Cerebellar nuclear complex (tissue), 1 donor: ENCODE data around the gene GAS6.

Experiments used
- DNase-seq, 2 experiments: peaks; one replicate each; lab custom pipeline; 2025; lab: John Stamatoyannopoulos, UW

GAS6 gene

DNA sequence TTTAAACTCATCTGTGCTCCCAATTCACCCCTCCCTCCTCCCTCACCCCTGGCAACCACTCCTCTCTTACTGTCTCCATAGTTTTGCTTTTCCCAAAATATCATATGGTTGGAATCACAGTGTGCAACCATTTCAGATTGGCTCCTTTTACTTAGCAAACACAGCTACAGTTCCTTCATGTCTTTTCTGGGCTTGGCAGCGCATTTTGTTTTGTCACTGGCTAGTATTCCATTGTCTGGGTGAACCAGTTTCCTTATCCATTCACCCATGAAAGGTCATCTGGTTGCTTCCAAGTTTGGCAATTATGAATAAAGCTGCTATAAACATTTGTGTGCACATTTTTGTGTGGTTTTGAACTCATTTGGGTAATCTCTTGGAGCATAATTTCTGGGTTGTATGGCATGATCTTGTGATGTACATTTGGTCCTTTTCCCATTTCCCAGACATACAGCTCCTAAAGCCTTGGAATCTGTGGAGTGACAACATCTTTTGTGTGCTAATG is 23.9 kb upstream of the GAS6 start:
- no peak for DNase-seq

DNA sequence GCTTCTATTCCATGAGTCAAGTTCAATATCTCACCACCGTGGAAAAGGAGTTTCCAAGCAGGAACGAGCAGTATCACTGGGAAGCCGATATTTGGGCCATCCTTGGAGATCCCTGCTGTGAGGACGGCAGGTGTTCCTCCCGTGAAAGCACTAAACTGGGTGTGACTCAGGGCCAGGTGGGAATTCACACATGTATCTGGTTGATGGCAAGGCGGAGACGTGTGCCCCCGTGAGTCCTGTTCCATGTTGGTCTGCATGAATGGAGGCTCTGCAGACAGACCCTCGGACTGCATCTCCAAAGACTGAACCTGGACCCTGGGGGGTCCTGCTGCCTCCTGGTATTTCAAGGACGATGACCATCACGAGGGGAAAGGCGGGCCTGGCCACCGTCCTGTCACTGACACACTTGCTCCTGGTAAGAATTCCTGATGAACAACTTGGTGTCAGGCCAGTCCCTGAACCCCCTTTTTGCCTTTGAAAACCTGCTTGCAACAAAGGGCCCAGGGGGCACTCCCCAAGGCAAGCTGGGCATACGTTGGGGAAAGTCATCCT is 22.8 kb upstream of the GAS6 start:
- DNase-seq: no peak

DNA sequence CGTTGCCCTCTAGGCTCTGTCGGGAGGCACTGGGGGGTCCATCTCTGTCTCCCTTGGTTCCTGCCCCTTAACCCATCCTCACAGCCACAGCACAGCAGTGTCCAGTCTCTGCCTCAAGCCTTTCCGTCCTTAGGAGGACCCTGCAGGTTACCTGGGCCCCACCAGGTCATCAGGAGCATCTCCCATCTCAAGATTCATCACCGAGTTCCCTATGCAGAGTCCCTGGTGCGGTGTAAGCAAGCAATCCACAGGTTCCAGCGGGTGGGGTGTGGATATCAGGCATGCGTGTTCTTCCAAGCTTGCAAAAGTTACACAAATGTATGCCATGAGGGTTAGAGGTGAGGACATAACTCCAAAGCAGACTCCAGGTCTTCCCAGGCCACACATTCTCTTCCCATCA is 20.9 kb upstream of the GAS6 start:
- DNase-seq: no peak

DNA sequence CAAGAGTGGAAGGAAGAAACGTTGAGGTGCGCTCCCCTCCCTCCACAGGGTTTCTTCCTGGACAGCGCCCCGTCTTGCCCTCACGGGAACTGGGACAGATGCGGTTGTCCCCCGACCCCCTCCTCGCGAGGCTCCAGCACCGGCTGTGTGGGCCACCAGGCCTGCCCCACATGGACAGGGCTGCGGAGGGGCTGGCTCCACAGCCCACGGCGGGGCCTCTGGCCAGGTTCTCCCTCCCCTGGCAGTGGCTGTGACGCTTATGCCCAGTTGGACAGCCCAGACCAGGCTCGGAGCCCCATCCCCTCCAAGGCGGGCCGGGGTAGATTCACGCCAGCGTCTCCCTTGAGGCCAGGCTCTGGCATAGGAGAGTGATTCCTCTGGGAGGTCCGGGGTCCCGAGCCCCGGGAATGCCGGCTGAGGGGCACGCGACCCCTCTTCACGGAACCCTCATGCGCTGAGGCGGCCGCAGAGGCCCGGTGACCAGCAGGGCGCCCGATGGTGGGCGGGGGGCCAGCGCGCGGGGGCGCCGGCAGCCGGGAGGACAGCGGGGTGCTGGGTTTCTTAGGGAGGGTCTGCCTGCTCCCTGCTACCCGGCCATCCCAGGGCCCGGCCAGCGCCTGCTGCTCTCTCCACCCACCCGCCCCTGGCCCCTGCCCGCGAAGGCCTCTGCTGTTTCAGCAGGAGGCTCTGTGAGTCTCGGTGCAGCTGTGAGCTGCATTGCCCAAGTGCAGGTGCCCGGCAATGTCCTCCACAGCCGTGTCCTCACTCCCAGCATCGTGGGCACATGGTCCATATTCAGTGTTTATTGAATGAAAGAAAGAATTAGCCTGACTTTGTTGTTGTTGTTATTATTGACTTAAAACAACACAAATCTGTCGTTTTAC is 20.3 kb upstream of the GAS6 start:
- no peak for DNase-seq

DNA sequence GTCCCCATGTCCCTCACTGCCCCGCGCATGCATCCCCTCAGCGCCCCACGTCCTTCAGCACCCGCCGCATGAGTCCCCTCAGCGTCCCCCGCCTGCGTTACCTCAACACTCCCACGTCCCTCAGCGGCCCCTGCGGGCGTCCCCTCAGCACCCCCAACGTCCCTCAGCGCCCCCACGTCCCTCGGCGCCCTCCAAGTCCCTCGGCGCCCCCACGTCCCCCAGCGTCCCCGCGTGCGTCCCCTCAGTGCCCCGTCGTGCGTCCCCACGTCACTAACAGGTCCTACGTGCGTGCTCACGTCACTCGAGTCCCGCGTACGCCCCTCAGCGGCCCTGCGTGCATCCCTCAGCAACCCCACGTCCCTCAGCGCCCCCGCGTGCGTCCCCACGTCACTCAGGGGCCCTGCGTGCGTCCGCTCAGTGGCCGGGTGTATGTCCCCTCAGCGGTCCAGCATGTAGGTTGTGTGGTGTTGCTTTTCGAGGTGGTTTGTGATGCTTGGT is 19.5 kb upstream of the GAS6 start:
- DNase-seq: no peak

DNA sequence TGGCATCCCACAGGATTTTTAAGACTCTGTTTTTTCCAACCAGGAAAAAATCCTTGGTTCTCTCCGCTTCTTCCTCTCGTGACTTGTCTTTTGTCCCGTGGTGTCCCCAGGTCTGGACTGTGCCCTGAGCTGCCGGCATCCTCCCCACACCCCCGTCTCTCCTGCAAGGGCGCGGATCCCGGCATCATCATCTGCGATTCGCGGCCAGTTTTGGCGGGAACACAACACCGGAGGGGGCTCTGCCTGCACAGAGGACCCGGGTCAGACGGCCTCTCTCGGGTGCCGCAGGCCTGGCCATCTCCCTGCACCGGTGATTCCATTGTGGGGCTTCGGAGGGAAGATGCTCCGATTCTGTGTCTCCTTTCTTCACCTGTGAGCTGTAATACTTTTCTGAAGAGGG is 18.8 kb upstream of the GAS6 start:
- DNase-seq: no peak

DNA sequence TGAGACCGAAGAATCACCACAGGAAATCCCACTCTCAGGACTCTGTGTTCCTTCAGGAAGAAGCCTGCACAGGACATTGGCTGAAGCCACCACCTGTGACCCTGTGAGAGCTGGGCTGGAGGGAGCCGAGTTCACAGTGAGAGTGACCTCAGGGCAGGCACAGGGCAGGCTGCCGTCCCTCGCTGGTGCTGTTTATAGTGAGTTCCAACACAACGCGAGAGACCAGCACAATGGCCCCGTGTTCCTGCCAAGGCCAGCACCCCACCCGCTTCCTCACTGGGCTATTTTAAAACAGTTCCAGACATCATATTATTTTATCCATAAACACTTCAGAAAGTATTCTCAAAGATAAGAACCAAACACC is 18.4 kb upstream of the GAS6 start:
- DNase-seq: no peak

DNA sequence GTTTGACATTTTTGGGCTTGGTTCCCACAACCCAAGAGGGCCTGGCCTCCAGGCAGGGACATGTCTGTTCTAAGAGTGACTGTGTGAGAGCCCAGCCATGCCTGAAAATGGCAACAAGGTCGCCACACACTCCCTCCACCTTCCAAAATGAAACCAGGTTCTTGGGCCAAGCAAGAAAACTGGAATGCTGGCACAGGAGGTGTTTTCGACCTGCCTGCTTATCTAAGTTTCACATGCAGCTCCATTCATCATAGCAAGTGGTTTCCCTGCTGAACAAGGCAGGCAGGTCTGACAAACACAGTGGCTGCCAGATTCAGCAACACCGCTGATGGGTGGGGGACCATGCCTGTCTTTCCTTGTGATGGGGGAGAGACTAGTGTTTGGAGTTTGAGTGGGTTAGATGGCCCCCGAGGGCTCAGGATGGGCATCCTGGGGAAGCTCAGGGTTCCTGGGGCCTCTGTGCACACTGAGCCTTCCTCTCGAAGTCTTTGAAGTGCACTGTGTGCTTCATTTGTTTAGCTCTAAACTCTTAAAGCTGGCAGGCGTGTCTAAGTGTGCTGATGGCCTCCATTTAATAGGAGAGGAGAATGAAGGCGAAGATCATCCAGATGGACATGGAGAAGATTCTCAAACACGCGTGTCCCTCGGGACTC is 17.9 kb upstream of the GAS6 start:
- no peak for DNase-seq

DNA sequence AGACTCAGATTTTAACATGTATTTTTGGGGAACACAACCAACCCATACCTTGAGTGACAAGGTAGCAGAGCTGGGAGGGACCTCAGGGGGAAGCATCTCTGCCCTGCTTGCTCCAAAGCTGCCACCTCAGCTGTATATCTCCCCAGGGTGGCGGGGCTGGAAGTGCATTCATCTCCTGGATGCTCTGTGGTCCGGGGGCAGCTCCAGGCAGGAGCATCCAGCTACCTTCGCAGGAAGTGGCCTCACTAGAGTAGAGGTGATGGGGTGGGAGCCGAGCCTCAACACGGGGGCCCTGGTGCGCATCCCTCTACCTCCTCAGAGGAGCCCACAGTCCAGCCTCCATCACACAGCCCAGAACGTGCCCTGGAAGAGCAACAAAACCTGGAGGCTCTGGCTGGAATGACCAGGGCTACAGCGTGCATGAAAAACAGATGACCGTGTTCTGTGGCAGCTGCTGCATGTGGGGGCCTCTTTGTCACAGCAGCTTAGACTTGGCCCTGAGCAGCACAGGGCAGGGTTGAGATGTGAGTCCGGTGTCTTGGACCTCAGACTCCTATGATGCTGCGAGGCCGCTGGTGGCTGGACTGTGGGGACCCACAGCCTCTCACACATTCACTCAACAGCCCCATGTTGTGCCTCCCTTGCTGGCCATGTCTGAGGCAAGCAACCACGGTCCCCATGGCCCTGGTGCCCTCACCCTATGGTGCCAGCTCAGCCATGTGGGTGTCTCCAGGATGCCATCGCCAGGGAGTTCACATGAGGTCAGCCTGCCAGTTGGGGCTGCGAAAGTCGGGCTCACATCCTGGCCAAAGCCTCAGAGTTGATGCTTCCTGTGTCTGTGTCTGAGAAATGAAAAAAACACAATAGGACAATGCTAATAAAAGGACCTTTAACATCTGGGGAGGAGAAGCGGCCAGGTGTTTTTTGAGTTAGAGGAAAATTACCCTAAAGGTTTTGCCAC is 17.1 kb upstream of the GAS6 start:
- DNase-seq: no peak

DNA sequence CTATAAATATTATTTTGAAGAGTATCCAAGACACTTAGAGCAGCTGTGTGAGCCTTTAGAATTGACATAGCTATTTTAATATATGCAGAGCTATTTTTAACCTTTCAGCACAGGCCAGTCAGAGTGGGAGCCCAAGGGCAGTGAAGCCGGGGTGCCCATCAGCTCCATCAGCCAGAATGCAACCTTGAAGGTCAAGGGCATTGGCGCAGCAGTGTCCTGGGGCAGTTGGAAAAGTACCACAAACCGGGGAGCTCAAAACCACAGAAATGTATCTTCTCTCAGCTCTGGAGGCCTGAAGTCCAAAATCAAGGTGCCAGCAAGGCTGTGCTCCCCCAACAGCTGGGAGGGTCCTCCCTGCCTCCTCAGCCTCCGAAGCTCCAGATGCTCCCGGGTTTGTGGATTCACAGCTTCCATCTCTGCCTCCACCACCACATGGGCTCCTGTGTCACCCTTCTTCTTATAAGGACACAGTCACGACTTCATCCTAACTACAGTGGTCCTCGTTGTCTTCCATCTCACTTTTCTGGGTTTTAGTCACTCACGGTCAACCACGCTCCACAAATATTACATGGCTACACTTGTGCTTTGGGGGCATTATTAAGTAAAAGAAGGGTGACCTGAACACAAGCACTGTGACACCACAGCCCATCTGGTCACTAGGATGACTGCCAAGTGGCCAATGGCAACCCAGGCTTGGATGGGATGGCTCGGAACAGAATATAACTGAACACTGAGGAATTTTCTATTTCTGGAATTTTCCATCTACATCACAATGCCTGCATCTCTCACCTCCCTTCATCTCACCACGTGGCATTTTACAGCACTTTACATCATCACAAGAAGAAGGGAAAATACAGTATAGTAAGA is 15.9 kb upstream of the GAS6 start:
- DNase-seq: no peak

DNA sequence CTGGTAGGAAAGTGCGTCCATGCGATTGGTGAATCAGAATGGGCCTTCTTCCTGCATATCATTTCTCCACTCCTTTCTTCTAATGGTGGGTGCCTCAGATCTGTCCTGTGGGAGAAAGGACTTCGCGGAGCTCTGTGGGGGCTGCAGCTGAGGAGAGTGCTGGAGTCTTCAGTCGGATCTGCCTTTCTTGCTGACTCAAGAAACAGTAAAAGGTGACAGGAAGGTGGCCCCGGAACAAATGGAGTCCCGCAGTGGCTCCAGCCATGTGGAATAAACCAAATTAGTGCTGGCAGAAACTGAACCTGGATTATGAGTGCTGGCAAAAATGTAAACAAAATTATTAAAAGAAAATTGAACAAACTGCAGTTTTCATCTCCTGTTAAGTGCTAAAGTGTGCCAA is 15.1 kb upstream of the GAS6 start:
- no peak for DNase-seq

DNA sequence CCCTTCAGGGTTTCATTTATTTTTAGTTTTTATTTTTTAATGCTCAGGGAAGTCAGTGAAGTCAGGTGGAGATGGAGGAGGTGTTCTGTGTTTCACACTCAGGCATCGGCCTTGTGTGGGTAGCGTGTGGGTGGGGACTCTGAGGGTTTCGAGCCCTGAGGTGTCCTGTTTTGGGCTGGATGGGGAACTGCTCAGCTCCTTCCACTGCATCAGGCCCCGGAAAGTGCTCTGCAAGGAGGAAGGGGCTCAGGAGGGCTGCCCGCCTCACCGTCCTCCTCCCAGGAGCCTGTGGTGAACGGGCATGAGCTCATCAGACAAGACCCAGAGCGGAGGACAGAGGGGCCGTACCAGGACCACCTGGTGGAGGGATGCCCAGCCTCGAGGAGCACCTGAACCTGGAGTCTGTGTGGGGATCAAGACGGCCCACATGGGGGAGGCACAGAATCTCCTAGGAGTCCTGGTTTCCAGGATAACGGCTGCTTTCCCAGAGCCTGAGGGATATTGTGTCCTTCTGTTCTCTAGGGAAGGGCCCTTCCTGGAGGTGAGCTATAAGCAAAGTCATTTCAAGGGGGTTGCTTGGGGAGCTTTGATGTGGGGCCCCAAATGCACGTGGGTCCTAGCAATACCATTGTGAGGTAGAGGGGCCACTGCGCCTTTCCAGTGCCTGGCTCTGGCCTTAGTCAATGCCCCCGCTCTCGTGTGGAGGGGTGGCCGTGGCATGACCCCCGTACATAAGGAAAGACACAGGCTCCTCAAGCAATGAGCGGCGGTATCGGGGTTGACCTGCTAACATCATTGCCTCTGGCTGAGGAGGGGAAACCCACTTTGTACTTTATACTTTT is 13.5 kb upstream of the GAS6 start:
- no peak for DNase-seq

DNA sequence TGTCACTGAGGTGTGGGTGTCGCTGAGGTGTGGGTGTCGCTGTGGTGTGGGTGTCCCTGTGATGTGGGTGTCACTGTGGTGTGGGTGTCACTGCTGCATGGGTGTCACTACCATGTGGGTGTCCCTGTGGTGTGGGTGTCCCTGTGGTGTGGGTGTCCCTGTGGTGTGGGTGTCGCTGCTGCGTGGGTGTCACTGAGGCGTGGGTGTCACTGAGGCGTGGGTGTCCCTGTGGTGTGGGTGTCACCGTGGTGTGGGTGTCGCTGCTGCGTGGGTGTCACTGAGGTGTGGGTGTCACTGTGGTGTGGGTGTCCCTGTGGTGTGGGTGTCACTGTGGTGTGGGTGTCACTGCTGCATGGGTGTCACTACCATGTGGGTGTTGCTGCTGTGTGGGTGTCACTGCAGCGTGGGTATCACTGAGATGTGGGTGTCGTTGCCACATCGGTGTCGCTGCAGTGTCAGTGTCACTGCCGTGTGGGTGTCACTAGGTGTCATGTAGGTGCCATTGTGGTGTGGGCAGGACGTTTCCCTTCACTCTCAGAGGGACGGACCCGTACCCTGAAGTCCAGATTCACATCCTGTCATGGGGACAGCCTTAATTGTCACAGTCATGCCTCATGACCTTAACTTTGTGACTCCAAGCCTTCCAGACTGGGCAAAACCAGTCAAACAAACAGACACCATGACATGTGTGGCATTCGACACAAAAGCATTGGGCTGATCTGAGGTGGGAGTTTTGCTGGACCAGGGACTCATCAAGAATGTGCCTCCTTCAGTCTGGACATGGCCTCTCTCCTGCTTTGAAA is 12.7 kb upstream of the GAS6 start:
- DNase-seq: no peak

DNA sequence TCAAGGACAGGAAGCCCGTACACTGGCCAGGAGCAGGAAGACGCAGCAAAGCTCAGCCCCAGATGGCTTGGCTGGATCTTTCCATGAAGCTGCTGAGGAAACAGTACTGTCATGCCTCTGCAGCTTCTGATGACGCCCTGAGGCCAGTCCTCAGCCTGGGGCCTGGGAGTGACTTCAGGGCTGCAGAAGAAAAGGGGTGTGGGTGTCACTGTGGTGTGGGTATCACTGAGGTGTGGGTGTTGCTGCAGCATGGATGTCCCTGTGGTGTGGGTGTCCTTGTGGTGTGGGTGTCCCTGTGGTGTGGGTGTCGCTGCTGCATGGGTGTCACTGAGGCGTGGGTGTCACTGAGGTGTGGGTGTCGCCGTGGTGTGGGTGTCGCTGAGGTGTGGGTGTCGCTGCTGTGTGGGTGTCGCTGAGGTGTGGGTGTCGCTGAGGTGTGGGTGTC is 12.0 kb upstream of the GAS6 start:
- DNase-seq: no peak

DNA sequence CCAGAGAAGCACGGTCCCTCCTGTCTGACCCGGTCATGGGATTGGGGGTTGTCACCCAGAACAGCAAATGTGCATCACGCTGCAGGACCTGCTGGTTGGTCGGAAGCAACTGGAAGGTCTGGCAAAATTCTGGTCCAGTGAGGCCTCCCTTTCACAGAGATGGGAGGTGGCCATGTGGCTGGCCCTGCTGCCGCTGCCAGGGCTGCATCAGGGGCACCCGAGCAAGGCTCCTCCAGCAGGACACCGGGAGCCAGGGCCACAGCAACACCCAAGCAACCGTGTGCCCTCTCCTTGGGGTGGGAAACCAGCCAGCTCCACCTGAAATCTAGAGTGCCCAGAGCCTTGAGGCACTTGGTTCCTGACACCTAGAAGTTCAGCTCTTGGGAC is 11.5 kb upstream of the GAS6 start:
- no peak for DNase-seq

DNA sequence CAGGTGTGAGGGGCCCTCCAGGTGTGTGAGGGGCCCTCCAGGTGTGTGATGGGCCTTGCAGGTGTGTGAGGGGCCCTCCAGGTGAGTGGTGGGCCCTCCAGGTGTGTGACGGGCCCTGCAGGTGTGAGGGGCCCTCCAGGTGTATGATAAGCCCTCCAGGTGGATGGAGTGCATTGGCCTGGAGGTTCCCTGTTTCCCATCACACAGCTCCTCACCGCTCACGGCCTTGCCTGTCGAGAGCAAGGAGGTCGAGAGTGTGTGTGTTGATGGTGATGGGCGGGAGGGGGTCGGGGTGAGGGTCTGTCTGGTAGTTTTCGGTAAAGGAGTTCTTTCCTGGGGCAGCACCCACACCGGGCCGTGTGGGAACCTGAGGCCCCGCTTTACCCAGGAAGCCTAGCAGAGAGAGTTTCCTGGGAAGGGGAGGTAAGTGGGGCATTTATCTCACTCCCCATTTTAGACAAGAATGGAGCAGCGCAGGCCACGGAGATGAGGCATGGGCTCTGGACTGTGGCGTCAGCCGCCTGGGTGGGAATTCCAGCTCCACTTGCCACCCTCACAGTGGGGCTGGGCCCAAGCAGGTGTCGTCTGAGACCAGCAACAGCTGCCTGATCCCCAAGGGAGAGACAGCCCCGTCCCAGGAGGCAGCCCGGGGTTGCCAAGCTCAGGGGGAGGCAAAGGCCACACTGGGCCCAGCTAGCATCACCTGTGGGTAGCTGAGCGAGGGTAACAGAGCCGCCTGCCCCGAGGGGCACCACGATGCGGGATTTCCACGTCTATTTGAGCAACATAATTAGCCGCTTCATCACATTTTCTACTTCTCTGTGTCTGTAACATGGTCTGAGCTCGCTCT is 10.9 kb upstream of the GAS6 start:
- DNase-seq: no peak

DNA sequence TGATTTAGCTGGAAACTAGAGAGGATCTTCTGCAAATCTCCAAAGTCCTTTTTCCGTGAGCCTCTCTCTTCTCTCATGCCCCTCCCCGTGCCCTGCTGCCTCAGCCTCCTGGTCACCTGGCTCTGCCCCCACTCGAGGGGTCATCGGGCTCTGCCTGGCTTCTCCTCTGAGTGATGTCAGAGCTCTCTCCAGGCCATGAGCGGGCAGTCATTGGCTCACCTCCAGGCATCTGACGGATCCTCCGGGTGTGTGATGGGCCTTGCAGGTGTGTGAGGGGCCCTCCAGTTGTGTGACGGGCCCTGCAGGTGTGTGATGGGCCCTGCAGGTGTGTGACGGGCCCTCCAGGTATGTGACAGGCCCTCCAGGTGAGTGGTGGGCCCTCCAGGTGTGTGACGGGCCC is 10.3 kb upstream of the GAS6 start:
- no peak for DNase-seq

DNA sequence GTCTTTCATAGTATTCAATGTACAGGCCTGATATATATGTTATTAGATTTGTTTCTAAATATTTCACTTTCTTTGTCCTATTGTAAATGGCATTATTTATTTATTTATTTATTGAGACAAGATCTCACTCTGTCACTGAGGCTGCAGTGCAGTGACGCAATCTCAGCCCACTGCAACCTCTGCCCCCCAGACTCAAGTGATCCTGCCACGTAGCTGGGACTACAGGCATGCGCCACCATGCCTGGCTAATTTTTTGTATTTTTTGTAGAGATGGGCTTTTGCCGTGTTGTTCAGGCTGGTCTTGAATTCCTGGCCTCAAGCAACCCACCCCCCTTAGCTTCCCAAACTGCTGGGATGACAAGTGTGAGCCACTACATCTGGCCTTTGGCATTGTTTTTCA is 5.4 kb upstream of the GAS6 start:
- no peak for DNase-seq
